HepG2 (cell line): ENCODE data around the gene BRMS1. TPM values are rescaled to one million over a fixed set of nuclear protein-coding genes. Genes with fewer than 3 reads are reported as not detected.

Experiments used
- JUND ChIP-seq: sonication (generic); formaldehyde crosslinking; IDR thresholded peaks from 2 replicates; pipeline ENCODE4 v1.8.0; 2022; ENCODE audit warnings: mild to moderate bottlenecking, missing genetic modification reagents
- KAT8 ChIP-seq: IDR thresholded peaks from 2 replicates; pipeline ENCODE4 v1.6.1; 2016; ENCODE audit warnings: missing genetic modification reagents, missing compliant biosample characterization
- MLX ChIP-seq: IDR thresholded peaks from 2 replicates; pipeline ENCODE4 v1.6.1; 2016
- PLSCR1 ChIP-seq: sonication (generic); formaldehyde crosslinking; IDR thresholded peaks from 2 replicates; pipeline ENCODE4 v1.5.0; 2020; ENCODE audit warnings: missing genetic modification reagents, mild to moderate bottlenecking, borderline replicate concordance
- POGK ChIP-seq: sonication (generic); formaldehyde crosslinking; conservative IDR thresholded peaks from 2 replicates; pipeline ENCODE4 v1.8.0; 2022; ENCODE audit warnings: mild to moderate bottlenecking, moderate library complexity, missing genetic modification reagents
- TBP ChIP-seq: sonication (generic); formaldehyde crosslinking; IDR thresholded peaks from 2 replicates; pipeline ENCODE4 v1.5.0; 2020; ENCODE audit warnings: missing genetic modification reagents
- TFDP1 ChIP-seq: IDR thresholded peaks from 2 replicates; pipeline ENCODE4 v1.6.1; 2016; ENCODE audit warnings: missing compliant biosample characterization, missing genetic modification reagents, borderline replicate concordance
- THAP11 ChIP-seq: IDR thresholded peaks from 2 replicates; pipeline ENCODE4 v1.6.1; 2016; ENCODE audit warnings: missing biosample characterization, missing genetic modification reagents
- UBTF ChIP-seq: sonication (generic); formaldehyde crosslinking; IDR thresholded peaks from 2 replicates; pipeline ENCODE4 v1.4.0; 2020; ENCODE audit warnings: mild to moderate bottlenecking, missing genetic modification reagents
- ZBTB7A ChIP-seq: sonication (generic); formaldehyde crosslinking; IDR thresholded peaks from 2 replicates; pipeline ENCODE4 v1.8.0; 2022; ENCODE audit warnings: mild to moderate bottlenecking, missing genetic modification reagents
- ZEB1 ChIP-seq: IDR thresholded peaks from 2 replicates; pipeline ENCODE4 v1.6.1; 2012; ENCODE audit warnings: mild to moderate bottlenecking, low read depth, inconsistent platforms; ENCODE audit not compliant: insufficient replicate concordance
- ZKSCAN8 ChIP-seq: IDR thresholded peaks from 2 replicates; pipeline ENCODE4 v1.6.1; 2016; ENCODE audit warnings: borderline replicate concordance, missing genetic modification reagents, missing compliant biosample characterization
- ZNF230 ChIP-seq: sonication (generic); formaldehyde crosslinking; IDR thresholded peaks from 2 replicates; pipeline ENCODE4 v1.4.0; 2020; ENCODE audit warnings: mild to moderate bottlenecking, missing genetic modification reagents
- ZNF446 ChIP-seq: sonication (generic); formaldehyde crosslinking; IDR thresholded peaks from 2 replicates; pipeline ENCODE4 v1.5.0; 2020; ENCODE audit warnings: mild to moderate bottlenecking, missing genetic modification reagents
- ZNF691 ChIP-seq: sonication (generic); formaldehyde crosslinking; IDR thresholded peaks from 2 replicates; pipeline ENCODE4 v1.4.0; 2020; ENCODE audit warnings: missing genetic modification reagents, low read depth, mild to moderate bottlenecking, borderline replicate concordance
- ZNF75D ChIP-seq: sonication (generic); formaldehyde crosslinking; IDR thresholded peaks from 2 replicates; pipeline ENCODE4 v1.8.1; 2023; ENCODE audit warnings: missing genetic modification reagents, mild to moderate bottlenecking, borderline replicate concordance
- ZNF790 ChIP-seq: sonication (generic); formaldehyde crosslinking; IDR thresholded peaks from 2 replicates; pipeline ENCODE4 v1.8.0; 2022; ENCODE audit warnings: missing genetic modification reagents, mild to moderate bottlenecking, borderline replicate concordance
- polyA plus RNA-seq, 8 experiments: library from polyadenylated mRNA; depleted of rRNA in 3 of 8; stranded (reverse) in 7 of 8; unstranded in 1 of 8; fragments of >200 nt; fragmentation: Illumina TruSeq in 4 of 8; extraction: Trizol in 4 of 8; gene quantifications; 2 replicates each; pipeline versions ENCODE4 v1.2.1 to v1.2.3, GENCODE V29; 2011 to 2016; ENCODE audit warnings: low read depth in 4 of 8, missing spikeins in 1 of 8, mixed read lengths in 1 of 8; ENCODE audit not compliant: insufficient read depth in 1 of 8
- total RNA-seq, 5 experiments: library from RNA; depleted of rRNA; stranded (reverse); fragments of >200 nt; fragmentation: Illumina TruSeq; extraction: Trizol; gene quantifications; 2 replicates each; pipeline ENCODE4 v1.2.3, GENCODE V29; 2016; ENCODE audit warnings: low read depth in 1 of 5
- TF ChIP-seq, protein P1 (sequence below): sonication (generic); formaldehyde crosslinking; IDR thresholded peaks from 2 replicates; pipeline ENCODE4 v1.5.0; 2020; ENCODE audit warnings: mild to moderate bottlenecking, low read depth, missing genetic modification reagents, borderline replicate concordance
- TF ChIP-seq, protein P2 (sequence below): sonication (generic); formaldehyde crosslinking; IDR thresholded peaks from 2 replicates; pipeline ENCODE4 v1.4.0; 2020; ENCODE audit warnings: mild to moderate bottlenecking, low read depth, missing genetic modification reagents

Gene BRMS1
- total and polyA plus RNA-seq, 2 of the 13 experiments (the other 11 are each of a cell fraction or from before 2014, with no cell fraction given): 15.8 to 55.7 TPM

- no peak for TF ChIP-seq PLSCR1 (CRISPR knock-in tag)
- no peak for TF ChIP-seq ZNF446 (CRISPR knock-in tag)
- peak; percentile 33 for TF ChIP-seq KAT8 (CRISPR knock-in tag)
- no peak for TF ChIP-seq TBP (CRISPR knock-in tag)
- peak; percentile 46; the same call in 1 of the 2 replicates for TF ChIP-seq UBTF (CRISPR knock-in tag)
- peak; percentile 68 for TF ChIP-seq POGK
- TF ChIP-seq, protein P1, sequence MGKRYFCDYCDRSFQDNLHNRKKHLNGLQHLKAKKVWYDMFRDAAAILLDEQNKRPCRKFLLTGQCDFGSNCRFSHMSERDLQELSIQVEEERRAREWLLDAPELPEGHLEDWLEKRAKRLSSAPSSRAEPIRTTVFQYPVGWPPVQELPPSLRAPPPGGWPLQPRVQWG: no peak
- no peak for TF ChIP-seq ZNF691 (CRISPR knock-in tag)
- peak; percentile 48; the same call in 1 of the 2 replicates for TF ChIP-seq THAP11 (CRISPR knock-in tag)
- TF ChIP-seq ZBTB7A (CRISPR knock-in tag): no peak
- TF ChIP-seq ZKSCAN8 (CRISPR knock-in tag): peak; percentile 72; the same call in 1 of the 2 replicates
- no peak for TF ChIP-seq ZNF75D
- TF ChIP-seq ZNF790 (CRISPR knock-in tag): no peak
- TF ChIP-seq ZNF230 (CRISPR knock-in tag): peak; percentile 91
- TF ChIP-seq JUND (CRISPR knock-in tag): no peak
- no peak for TF ChIP-seq TFDP1 (CRISPR knock-in tag)
- TF ChIP-seq MLX (CRISPR knock-in tag): peak; percentile 34; the same call in 1 of the 2 replicates
- TF ChIP-seq, protein P2, sequence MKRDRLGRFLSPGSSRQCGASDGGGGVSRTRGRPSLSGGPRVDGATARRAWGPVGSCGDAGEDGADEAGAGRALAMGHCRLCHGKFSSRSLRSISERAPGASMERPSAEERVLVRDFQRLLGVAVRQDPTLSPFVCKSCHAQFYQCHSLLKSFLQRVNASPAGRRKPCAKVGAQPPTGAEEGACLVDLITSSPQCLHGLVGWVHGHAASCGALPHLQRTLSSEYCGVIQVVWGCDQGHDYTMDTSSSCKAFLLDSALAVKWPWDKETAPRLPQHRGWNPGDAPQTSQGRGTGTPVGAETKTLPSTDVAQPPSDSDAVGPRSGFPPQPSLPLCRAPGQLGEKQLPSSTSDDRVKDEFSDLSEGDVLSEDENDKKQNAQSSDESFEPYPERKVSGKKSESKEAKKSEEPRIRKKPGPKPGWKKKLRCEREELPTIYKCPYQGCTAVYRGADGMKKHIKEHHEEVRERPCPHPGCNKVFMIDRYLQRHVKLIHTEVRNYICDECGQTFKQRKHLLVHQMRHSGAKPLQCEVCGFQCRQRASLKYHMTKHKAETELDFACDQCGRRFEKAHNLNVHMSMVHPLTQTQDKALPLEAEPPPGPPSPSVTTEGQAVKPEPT: 0 out of 2 replicates have a peak, but pooled peaks have one; percentile 30
- no peak for TF ChIP-seq ZEB1
These were observed 32.8 kb downstream of the BRMS1 start (continued) for GRCh38 chr11:66311965-66312548.
